ENCODE data around the gene CHST5. TPM values are rescaled to one million over a fixed set of nuclear protein-coding genes. Genes with fewer than 3 reads are reported as not detected.

Gene CHST5
- total and polyA plus RNA-seq, 9 of the 15 experiments (the other 6 are each of a cell fraction or from before 2014, with no cell fraction given), result 0.06 to 0.21 (median 0.14) TPM; not detected in 5

DNA sequence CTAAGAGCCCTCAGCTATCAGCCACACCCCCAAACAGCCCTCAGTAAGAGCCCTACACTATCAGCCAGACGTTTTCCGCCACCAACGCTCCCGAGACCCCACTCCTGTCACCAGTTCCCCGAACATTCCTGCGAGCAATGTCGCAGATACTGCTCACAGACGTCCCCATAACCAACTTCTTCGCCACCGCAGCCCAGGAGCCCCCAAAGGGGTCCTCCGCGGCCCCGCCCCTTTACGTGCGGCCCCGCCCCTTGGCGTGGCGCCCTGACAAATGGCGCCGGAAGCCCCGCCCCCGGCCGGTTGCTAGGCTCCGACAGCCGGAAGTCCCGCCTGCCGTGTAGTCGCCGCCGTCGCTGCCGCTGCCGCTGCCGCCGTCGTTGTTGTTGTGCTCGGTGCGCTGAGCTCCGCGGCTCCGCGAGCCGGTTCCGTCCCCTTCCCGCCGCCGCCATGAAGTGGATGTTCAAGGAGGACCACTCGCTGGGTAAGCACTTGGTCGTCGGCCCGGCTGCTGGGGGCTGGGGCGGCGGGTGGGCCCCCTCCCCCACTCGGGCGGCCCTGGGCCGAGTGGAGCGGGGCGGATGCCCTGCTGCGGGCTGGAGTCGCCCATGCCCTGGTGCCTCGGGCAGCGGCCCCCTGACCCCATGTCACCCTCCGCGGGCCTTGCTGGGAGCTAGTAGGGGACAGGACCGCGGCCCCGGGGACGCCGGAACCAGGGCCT lies 30.3 kb upstream of the CHST5 start, which contains the start of gene GABARAPL2 (continued):
- TF ChIP-seq, protein P1, sequence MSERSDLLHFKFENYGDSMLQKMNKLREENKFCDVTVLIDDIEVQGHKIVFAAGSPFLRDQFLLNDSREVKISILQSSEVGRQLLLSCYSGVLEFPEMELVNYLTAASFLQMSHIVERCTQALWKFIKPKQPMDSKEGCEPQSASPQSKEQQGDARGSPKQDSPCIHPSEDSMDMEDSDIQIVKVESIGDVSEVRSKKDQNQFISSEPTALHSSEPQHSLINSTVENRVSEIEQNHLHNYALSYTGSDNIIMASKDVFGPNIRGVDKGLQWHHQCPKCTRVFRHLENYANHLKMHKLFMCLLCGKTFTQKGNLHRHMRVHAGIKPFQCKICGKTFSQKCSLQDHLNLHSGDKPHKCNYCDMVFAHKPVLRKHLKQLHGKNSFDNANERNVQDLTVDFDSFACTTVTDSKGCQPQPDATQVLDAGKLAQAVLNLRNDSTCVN (CRISPR knock-in tag; IDR thresholded peaks at IDR 0.05), result no peak
- TF ChIP-seq EP400 (IDR thresholded peaks at IDR 0.05), result peak; percentile 42; the same call in 1 of the 2 replicates
- TF ChIP-seq, protein P2, sequence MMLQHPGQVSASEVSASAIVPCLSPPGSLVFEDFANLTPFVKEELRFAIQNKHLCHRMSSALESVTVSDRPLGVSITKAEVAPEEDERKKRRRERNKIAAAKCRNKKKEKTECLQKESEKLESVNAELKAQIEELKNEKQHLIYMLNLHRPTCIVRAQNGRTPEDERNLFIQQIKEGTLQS (IDR thresholded peaks at IDR 0.05), result no peak
- TF ChIP-seq, protein P2 (CRISPR knock-in tag; conservative IDR thresholded peaks at IDR 0.05), result no peak
- TF ChIP-seq ARID1B (IDR thresholded peaks at IDR 0.05), result peak; percentile 67
- TF ChIP-seq BRCA1 (IDR thresholded peaks at IDR 0.05), result no peak
- TF ChIP-seq BRCA1 (CRISPR knock-in tag; IDR thresholded peaks at IDR 0.05), result no peak
- peak; percentile 73 for TF ChIP-seq SMARCE1 (IDR thresholded peaks at IDR 0.05)
- no peak for TF ChIP-seq ZNF57 (CRISPR knock-in tag; IDR thresholded peaks at IDR 0.05)
- TF ChIP-seq, protein P3, sequence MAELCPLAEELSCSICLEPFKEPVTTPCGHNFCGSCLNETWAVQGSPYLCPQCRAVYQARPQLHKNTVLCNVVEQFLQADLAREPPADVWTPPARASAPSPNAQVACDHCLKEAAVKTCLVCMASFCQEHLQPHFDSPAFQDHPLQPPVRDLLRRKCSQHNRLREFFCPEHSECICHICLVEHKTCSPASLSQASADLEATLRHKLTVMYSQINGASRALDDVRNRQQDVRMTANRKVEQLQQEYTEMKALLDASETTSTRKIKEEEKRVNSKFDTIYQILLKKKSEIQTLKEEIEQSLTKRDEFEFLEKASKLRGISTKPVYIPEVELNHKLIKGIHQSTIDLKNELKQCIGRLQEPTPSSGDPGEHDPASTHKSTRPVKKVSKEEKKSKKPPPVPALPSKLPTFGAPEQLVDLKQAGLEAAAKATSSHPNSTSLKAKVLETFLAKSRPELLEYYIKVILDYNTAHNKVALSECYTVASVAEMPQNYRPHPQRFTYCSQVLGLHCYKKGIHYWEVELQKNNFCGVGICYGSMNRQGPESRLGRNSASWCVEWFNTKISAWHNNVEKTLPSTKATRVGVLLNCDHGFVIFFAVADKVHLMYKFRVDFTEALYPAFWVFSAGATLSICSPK (IDR thresholded peaks at IDR 0.05; ENCODE audit: borderline replicate concordance), result no peak
- no peak for TF ChIP-seq HDAC3 (IDR thresholded peaks at IDR 0.05; ENCODE audit: borderline replicate concordance, partially characterized antibody)
- TF ChIP-seq KLF1 (tag; IDR thresholded peaks at IDR 0.05), result no peak
- peak; percentile 18 to 72; a peak in 3 of 4 replicates for TF ChIP-seq MAZ (CRISPR knock-in tag; conservative IDR thresholded peaks at IDR 0.05 in 1 of 2, IDR thresholded peaks at IDR 0.05 in 1 of 2)
- no peak for TF ChIP-seq ZNF384 (IDR thresholded peaks at IDR 0.05; ENCODE audit: low read depth, low read length)
- peak; percentile 55; the same call in 1 of the 2 replicates for TF ChIP-seq FOXJ2 (tag; IDR thresholded peaks at IDR 0.05)
- TF ChIP-seq MED1 (CRISPR knock-in tag; IDR thresholded peaks at IDR 0.05; ENCODE audit: borderline replicate concordance), result no peak
- TF ChIP-seq TRIM28 (IDR thresholded peaks at IDR 0.05), result no peak
- no peak for TF ChIP-seq CBFA2T3 (IDR thresholded peaks at IDR 0.05)
- TF ChIP-seq, protein P4, sequence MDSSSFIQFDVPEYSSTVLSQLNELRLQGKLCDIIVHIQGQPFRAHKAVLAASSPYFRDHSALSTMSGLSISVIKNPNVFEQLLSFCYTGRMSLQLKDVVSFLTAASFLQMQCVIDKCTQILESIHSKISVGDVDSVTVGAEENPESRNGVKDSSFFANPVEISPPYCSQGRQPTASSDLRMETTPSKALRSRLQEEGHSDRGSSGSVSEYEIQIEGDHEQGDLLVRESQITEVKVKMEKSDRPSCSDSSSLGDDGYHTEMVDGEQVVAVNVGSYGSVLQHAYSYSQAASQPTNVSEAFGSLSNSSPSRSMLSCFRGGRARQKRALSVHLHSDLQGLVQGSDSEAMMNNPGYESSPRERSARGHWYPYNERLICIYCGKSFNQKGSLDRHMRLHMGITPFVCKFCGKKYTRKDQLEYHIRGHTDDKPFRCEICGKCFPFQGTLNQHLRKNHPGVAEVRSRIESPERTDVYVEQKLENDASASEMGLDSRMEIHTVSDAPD (CRISPR knock-in tag; IDR thresholded peaks at IDR 0.05), result no peak
- TF ChIP-seq SIN3A (IDR thresholded peaks at IDR 0.05; ENCODE audit: borderline replicate concordance in 2 of 2, control insufficient read depth in 1 of 2, low read depth in 2 of 2, low read length in 2 of 2), result peak in 1 of 2 experiments; percentile 28; a peak in 2 of 4 replicates
- no peak for TF ChIP-seq TAF7 (tag; IDR thresholded peaks at IDR 0.05)
- TF ChIP-seq DDX20 (tag; IDR thresholded peaks at IDR 0.05; ENCODE audit: low read depth), result no peak
- peak; percentile 20 for TF ChIP-seq PCBP1 (IDR thresholded peaks at IDR 0.05; ENCODE audit: low read depth, low read length, poor library complexity, severe bottlenecking)
- no peak for TF ChIP-seq ZNF133 (CRISPR knock-in tag; IDR thresholded peaks at IDR 0.05)

All from K562 (cell line).